ENCODE results near the gene KLHL35. TPM values are rescaled to one million over a fixed set of nuclear protein-coding genes. Genes with fewer than 3 reads are reported as not detected.

KLHL35 gene
- total RNA-seq, 4 donors from 2014 or later = 0.72 TPM; not detected in 3

DNA sequence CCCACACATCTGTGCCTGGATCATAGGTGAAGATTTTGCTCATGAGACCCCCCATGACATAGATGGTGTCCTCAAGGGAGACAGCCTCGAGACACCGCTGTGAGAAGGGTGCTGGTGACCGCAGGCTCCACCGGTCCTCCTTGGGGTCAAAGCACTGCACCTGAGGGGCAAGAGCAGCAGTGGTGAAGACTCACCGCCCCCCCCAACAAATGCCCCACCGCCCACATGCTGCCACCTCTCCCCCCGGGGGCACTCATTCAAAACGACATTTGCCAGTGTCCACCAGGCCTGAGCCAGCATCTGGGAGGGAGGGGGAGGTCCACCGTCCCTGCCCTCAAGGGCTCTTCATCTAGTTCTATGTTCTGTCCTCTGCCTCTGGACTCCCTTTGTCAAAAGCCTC is 9.3 kb downstream of the KLHL35 start:
- H3K27ac ChIP-seq = no peak overlapping the region
- no peak for TF ChIP-seq POLR2AphosphoS5 (IDR thresholded peaks at IDR 0.05)
- H3K9me3 ChIP-seq = no peaks in the 10 kb centered on the region
- no peak overlapping the region for H3K4me3 ChIP-seq
- H3K27me3 ChIP-seq = peaks cover 5% of the 10 kb centered on the region
- WGBS, 2 donors (ENCODE audit: low coverage in 1 of 2) = 45 to 75% methylated on average over 1 to 2 of the region's 9 CpGs
- peaks cover 0 to 28% of the 10 kb centered on the region in 2 donors for H3K36me3 ChIP-seq
- H3K4me1 ChIP-seq = peaks cover 0 to 26% (median 0%) of the 10 kb centered on the region in 3 donors
- ATAC-seq = no peak

DNA sequence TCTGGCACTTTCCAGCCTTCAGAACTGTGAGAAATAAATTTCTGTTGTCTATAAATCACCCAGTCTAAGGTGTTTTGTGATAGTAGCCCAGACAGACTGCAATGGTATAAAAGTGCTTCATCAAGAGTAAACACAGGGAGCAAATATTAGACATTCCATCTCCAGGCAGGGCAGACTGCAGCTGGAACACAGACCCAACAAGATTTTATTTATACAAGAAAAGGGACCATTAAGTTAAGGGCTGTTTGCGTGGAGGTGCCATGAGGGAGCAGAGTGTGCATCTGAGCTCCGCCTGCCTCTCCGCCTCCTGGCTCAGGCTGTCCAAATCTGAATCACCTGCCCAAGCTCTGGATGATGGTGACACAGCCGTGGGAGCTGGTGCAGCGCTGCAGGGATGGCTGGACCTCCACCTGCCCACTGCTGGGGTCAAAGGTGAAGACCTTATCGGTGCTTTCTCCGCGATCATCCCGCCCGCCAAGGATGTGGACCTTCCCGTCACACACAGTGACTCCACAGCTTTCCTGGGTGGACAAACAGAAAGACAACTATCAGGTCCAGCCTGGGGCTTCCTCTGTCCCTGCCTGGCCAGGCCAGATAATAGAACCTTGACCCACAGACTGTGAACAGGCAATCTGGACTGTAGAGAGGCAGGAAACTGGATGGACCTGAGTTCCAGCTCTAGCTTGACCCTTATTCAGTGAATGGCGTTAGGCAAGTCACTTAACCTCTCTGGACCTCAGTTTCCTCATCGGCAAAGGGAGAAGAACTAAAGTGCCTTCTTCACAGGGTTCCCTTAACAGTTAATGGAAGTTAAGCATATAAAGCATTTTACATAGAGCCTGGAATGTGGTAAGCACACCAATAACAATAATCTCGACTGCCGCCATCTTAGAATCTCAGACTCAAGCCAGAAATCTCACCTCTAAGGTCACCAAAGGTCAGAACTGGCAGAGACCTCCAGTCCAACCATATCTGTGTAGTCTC is 10.5 kb downstream of the KLHL35 start:
- peaks cover 0 to 31% of the 10 kb centered on the region in 2 donors for H3K36me3 ChIP-seq
- H3K4me3 ChIP-seq = no peak overlapping the region
- 80 to 85% methylated on average over 1 to 7 of the region's 15 CpGs for WGBS, 2 donors (ENCODE audit: low coverage in 1 of 2)
- H3K27ac ChIP-seq = peak overlapping the region in 2 of 4 donors; percentile 1 to 48
- no peaks in the 10 kb centered on the region for H3K9me3 ChIP-seq
- TF ChIP-seq, protein P1, sequence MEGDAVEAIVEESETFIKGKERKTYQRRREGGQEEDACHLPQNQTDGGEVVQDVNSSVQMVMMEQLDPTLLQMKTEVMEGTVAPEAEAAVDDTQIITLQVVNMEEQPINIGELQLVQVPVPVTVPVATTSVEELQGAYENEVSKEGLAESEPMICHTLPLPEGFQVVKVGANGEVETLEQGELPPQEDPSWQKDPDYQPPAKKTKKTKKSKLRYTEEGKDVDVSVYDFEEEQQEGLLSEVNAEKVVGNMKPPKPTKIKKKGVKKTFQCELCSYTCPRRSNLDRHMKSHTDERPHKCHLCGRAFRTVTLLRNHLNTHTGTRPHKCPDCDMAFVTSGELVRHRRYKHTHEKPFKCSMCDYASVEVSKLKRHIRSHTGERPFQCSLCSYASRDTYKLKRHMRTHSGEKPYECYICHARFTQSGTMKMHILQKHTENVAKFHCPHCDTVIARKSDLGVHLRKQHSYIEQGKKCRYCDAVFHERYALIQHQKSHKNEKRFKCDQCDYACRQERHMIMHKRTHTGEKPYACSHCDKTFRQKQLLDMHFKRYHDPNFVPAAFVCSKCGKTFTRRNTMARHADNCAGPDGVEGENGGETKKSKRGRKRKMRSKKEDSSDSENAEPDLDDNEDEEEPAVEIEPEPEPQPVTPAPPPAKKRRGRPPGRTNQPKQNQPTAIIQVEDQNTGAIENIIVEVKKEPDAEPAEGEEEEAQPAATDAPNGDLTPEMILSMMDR (IDR thresholded peaks at IDR 0.05) = no peak
- TF ChIP-seq POLR2A (IDR thresholded peaks at IDR 0.05) (no peak), EP300 (IDR thresholded peaks at IDR 0.05) (no peak), POLR2AphosphoS5 (IDR thresholded peaks at IDR 0.05) (no peak)
- H3K4me1 ChIP-seq = peaks cover 0 to 19% (median 0%) of the 10 kb centered on the region in 3 donors
- no peak for ATAC-seq
- no peaks in the 10 kb centered on the region for H3K27me3 ChIP-seq

DNA sequence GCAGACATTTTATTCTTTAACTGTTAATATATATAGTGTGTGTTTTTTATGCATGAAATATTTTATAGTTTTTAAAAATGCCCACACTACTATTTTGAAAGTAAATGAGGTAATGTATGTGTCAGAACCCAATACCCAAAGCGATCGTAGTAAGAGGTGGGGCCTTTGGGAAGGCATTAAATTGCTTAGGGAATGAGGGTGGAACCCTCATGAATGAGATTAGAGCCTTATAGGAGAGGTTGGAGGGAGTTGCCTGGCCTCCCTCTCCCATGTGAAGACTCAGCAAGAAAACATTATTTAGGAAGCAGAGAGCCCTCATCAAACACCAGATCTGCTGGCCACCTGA is 11.1 kb downstream of the KLHL35 start:
- Histone ChIP-seq H3K27me3 (no peaks in the 10 kb centered on the region), H3K4me3 (no peak overlapping the region), H3K9me3 (no peaks in the 10 kb centered on the region), H3K4me1 (peaks cover 0 to 19% (median 0%) of the 10 kb centered on the region in 3 donors), H3K27ac (peak overlapping the region in 2 of 4 donors; percentile 1 to 48), H3K36me3 (peaks cover 0 to 33% of the 10 kb centered on the region in 2 donors)
- WGBS, 2 donors (ENCODE audit: low coverage in 1 of 2) = 76 to 82% methylated on average over 2 of the region's 2 CpGs
- no peak for TF ChIP-seq POLR2AphosphoS5 (IDR thresholded peaks at IDR 0.05)
- TF ChIP-seq, protein P1 (IDR thresholded peaks at IDR 0.05) = no peak
- TF ChIP-seq POLR2A (IDR thresholded peaks at IDR 0.05) = no peak
- TF ChIP-seq EP300 (IDR thresholded peaks at IDR 0.05) = no peak
- ATAC-seq = no peak

DNA sequence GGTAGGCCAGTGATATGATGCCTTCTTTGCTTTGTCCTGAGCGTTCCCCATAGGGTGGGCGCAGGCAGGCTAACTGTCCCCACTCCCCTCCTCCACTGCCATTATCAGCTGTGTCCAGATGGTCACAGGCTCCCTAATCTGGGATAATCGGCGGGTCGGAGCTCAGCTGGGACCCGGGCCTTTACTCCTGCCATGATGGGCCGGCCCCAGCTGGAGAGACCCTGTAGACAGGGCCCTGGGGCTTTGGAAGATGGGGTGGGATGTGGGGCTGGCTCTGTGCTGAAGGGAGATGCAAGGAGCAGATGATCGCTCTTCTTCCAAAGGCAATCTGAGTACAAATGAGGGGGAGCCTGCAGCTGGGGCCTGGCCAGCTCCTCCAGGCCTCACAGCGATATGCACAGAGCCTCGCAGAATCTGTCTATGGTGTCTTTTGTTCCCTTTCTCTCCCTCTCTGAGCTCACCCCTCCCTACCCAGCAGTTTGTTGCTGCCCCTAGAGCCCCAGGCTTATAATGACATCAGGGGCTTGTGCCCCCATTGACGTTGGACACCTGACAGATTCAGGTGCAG is 11.9 kb downstream of the KLHL35 start:
- 79 to 83% methylated on average over 2 to 3 of the region's 11 CpGs for WGBS, 2 donors (ENCODE audit: low coverage in 1 of 2)
- Histone ChIP-seq H3K36me3 (peaks cover 0 to 33% of the 10 kb centered on the region in 2 donors), H3K4me1 (peaks cover 0 to 19% (median 0%) of the 10 kb centered on the region in 3 donors), H3K4me3 (no peak overlapping the region), H3K9me3 (no peaks in the 10 kb centered on the region), H3K27me3 (no peaks in the 10 kb centered on the region), H3K27ac (peak overlapping the region in 2 of 4 donors; percentile 17 to 48)
- TF ChIP-seq POLR2AphosphoS5 (IDR thresholded peaks at IDR 0.05) (no peak), EP300 (IDR thresholded peaks at IDR 0.05) (no peak), POLR2A (IDR thresholded peaks at IDR 0.05) (no peak)
- TF ChIP-seq, protein P1 (IDR thresholded peaks at IDR 0.05) = no peak
- no peak for ATAC-seq

DNA sequence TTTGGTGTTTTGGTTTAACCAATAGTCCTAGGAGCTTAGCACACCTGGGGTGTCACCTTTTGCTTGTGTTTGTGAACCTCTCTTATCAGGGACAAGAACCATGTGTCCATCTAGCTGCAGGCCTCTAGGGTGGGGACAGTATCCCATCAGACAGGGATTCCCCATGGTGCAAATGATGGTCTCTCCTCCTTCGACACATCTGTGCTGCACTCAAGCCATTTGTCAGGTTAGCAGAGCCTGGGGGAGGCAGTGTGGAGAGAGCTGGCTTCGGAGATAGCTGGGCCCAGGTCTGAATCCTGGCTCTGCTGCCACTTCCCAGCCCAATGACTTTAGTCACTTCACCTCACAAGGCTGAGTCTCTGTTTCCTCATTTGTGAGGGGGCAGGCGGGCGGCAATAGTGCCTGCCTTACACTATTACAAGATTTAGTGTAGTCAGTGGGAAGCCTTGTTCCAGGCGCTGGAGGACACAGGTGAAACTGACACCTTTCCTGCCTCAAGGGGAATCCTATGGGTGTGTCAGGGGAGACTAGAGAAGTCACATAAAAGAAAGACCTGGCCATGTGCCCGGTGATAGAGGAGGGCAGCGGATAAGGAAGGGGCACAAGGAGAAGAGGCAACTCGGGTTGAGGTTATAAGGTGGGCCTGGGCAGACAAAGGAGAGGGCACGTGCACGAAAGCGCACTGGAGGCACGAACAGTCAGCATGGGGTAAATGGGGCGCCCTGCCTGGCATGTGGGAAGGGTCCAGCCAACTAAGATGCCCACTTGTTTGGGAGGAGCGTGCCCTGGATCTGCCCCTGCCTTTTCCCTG is 12.6 kb downstream of the KLHL35 start:
- H3K27ac ChIP-seq = no peak overlapping the region
- no peak overlapping the region for H3K4me3 ChIP-seq
- 86 to 92% methylated on average over 2 to 10 of the region's 14 CpGs for WGBS, 2 donors (ENCODE audit: low coverage in 1 of 2)
- no peaks in the 10 kb centered on the region for H3K27me3 ChIP-seq
- H3K4me1 ChIP-seq = peaks cover 0 to 19% (median 0%) of the 10 kb centered on the region in 3 donors
- TF ChIP-seq POLR2AphosphoS5 (IDR thresholded peaks at IDR 0.05) (no peak), EP300 (IDR thresholded peaks at IDR 0.05) (no peak), POLR2A (IDR thresholded peaks at IDR 0.05) (no peak)
- TF ChIP-seq, protein P1 (IDR thresholded peaks at IDR 0.05) = no peak
- no peaks in the 10 kb centered on the region for H3K9me3 ChIP-seq
- no peak for ATAC-seq
- H3K36me3 ChIP-seq = peaks cover 0 to 36% of the 10 kb centered on the region in 2 donors
